K562 (cell line): Measurements from ENCODE around the gene CDC6. TPM values are rescaled to one million over a fixed set of nuclear protein-coding genes. Genes with fewer than 3 reads are reported as not detected.

Source experiments
- ATAC-seq: fragments of 200-7000 bp; cut with Tn5 transposase; 3 replicates; pipeline ENCODE4 v1.9.1; 2020; ENCODE audit warnings: moderate library complexity
- BruUV-seq: library from RNA; stranded (reverse); fragments of 400-500 nt; replicated peaks from 2 replicates; lab custom pipeline; 2021; lab: Mats Ljungman, UMichigan
- CTCF ChIA-PET: fragments of 300-600 bp; formaldehyde crosslinking; extraction: SDS; loops from one replicate; lab custom pipeline; 2021; ENCODE audit warnings: low intra/inter-chr PET ratio; lab: Yijun Ruan, JAX
- POLR2A ChIA-PET: fragments of 300-600, 350-650 bp; sonication (Branson Sonifier 250); formaldehyde crosslinking; extraction: SDS; loops from one replicate; lab custom pipeline; 2021; ENCODE audit warnings: antibody characterized with exemption, inconsistent platforms; lab: Yijun Ruan, JAX
- DNase-seq, 4 experiments: peaks; one replicate each; pipeline versions ENCODE4 v3.0.0 to v3.0.0-alpha.2; 2011 to 2018; ENCODE audit warnings: low spot score in 3 of 4, mixed read lengths in 3 of 4; ENCODE audit errors: extremely low read depth in 1 of 4
- FAIRE-seq: peaks from 2 replicates; lab custom pipeline; 2011; peaks lifted over from hg19 to GRCh38; lab: Jason Lieb, UNC
- H2AFZ ChIP-seq: 2 replicates; pipeline ENCODE4 v1.6.0; 2011; ENCODE audit warnings: low read depth, low read length, control low read depth, inconsistent platforms
- H3K27ac ChIP-seq: fragments of 200-600 bp; 3 replicates; pipeline ENCODE4 v1.8.0; 2011; ENCODE audit warnings: low read depth, mild to moderate bottlenecking, control low read depth, inconsistent platforms, low read length, moderate library complexity, mixed read lengths; ENCODE audit errors: extremely low read depth
- H3K27me3 ChIP-seq, 2 experiments: fragments of 300-600 bp in 1 of 2; 2 replicates in 1 of 2; 3 replicates in 1 of 2; pipeline versions ENCODE4 v1.6.0 to v1.8.0; 2011; ENCODE audit warnings: inconsistent platforms in 2 of 2, low read length in 2 of 2, mild to moderate bottlenecking in 1 of 2, mixed read lengths in 1 of 2, moderate library complexity in 1 of 2; ENCODE audit not compliant: control insufficient read depth in 2 of 2, insufficient read depth in 2 of 2
- H3K36me3 ChIP-seq: fragments of 300-600 bp; 3 replicates; pipeline ENCODE4 v1.8.0; 2011; ENCODE audit warnings: mild to moderate bottlenecking, low read length, inconsistent platforms; ENCODE audit not compliant: control insufficient read depth, insufficient read depth
- H3K4me1 ChIP-seq, 2 experiments: fragments of 200-600 bp in 1 of 2; replicated peaks in 1 of 2; 2 replicates in 1 of 2; 3 replicates in 1 of 2; pipeline versions ENCODE4 v1.5.1 to v1.8.0; 2011; ENCODE audit warnings: inconsistent platforms in 2 of 2, low read length in 2 of 2, mild to moderate bottlenecking in 1 of 2, mixed read lengths in 1 of 2, moderate library complexity in 1 of 2; ENCODE audit not compliant: control insufficient read depth in 2 of 2, insufficient read depth in 2 of 2
- H3K4me2 ChIP-seq: 2 replicates; pipeline ENCODE4 v1.6.1; 2011; ENCODE audit warnings: low read length, control low read depth, inconsistent platforms, mixed read lengths; ENCODE audit not compliant: insufficient read depth
- H3K4me3 ChIP-seq: fragments of 200-600 bp; sonication (generic), shearing (Covaris generic); 2 replicates; pipeline ENCODE4 v1.5.1; 2016; ENCODE audit warnings: control low read depth, inconsistent platforms
- H3K79me2 ChIP-seq: fragments of 200-600 bp; 3 replicates; pipeline ENCODE4 v1.8.0; 2011; ENCODE audit warnings: low read length, inconsistent platforms; ENCODE audit not compliant: control insufficient read depth, insufficient read depth
- H3K9ac ChIP-seq, 2 experiments: 2 replicates each; pipeline versions ENCODE4 v1.6.0 to v1.6.1; 2011; ENCODE audit warnings: low read depth in 2 of 2, low read length in 2 of 2, control low read depth in 1 of 2, inconsistent platforms in 1 of 2, mild to moderate bottlenecking in 1 of 2, mixed read lengths in 1 of 2; ENCODE audit not compliant: insufficient read depth in 1 of 2
- H3K9me1 ChIP-seq: one replicate; pipeline ENCODE4 v1.6.0; 2011; ENCODE audit warnings: inconsistent platforms, mild to moderate bottlenecking, low read length, moderate library complexity; ENCODE audit not compliant: control insufficient read depth, insufficient read depth
- H3K9me3 ChIP-seq: replicated peaks from 2 replicates; pipeline ENCODE4 v1.5.1; 2011; ENCODE audit warnings: low read depth, low read length, inconsistent platforms; ENCODE audit not compliant: control insufficient read depth, insufficient read depth
- H4K20me1 ChIP-seq: replicated peaks from 2 replicates; pipeline ENCODE4 v1.6.1; 2011; ENCODE audit warnings: low read length, inconsistent platforms, mixed read lengths; ENCODE audit not compliant: control insufficient read depth, insufficient read depth
- BCL6 ChIP-seq: fragments of 250-450 bp; sonication (Bioruptor Pico); IDR thresholded peaks from 2 replicates; pipeline ENCODE4 v1.4.0; 2020
- CEBPZ ChIP-seq: fragments of 150-350 bp; IDR thresholded peaks from 2 replicates; pipeline ENCODE4 v1.6.1; 2014; ENCODE audit warnings: low read depth, mild to moderate bottlenecking, low read length, borderline replicate concordance
- ETS2 ChIP-seq: IDR thresholded peaks from 2 replicates; pipeline ENCODE4 v1.6.1; 2016; ENCODE audit warnings: borderline replicate concordance, missing genetic modification characterization, mild to moderate bottlenecking, moderate library complexity, missing compliant biosample characterization; ENCODE audit not compliant: poor library complexity, severe bottlenecking
- HINFP ChIP-seq: fragments of 450-650 bp; conservative IDR thresholded peaks from 2 replicates; pipeline ENCODE4 v1.6.1; 2016; ENCODE audit warnings: missing genetic modification characterization, low read depth, mild to moderate bottlenecking, control low read depth, missing compliant biosample characterization
- NFRKB ChIP-seq: fragments of 450-650 bp; IDR thresholded peaks from 2 replicates; pipeline ENCODE4 v1.6.1; 2016; ENCODE audit warnings: low read depth
- SAFB ChIP-seq: fragments of 200-400 bp; formaldehyde crosslinking; IDR thresholded peaks from 2 replicates; pipeline ENCODE4 v1.6.1; 2017; ENCODE audit warnings: low read depth, low read length, borderline replicate concordance
- SREBF1 ChIP-seq: fragments of 150-350 bp; IDR thresholded peaks from 2 replicates; pipeline ENCODE4 v1.6.1; 2014; ENCODE audit warnings: antibody characterized with exemption, low read depth, low read length, borderline replicate concordance
- SRF ChIP-seq, 2 experiments: fragments of 250-450, 450-650 bp in 1 of 2; sonication (Bioruptor Pico) in 1 of 2; sonication (generic) in 1 of 2; formaldehyde crosslinking; IDR thresholded peaks; 2 replicates each; pipeline versions ENCODE4 v1.5.0 to v1.5.1; 2020 to 2022; ENCODE audit warnings: mild to moderate bottlenecking in 1 of 2, missing genetic modification reagents in 1 of 2
- TCFL5 ChIP-seq: fragments of 250-450 bp; sonication (Bioruptor Pico); conservative IDR thresholded peaks from 2 replicates; pipeline ENCODE4 v1.6.1; 2021; ENCODE audit warnings: mild to moderate bottlenecking, moderate library complexity, matching md5 sums
- TFAM ChIP-seq: fragments of 250-450 bp; sonication (Bioruptor Pico); conservative IDR thresholded peaks from 2 replicates; pipeline ENCODE4 v1.5.0; 2021; ENCODE audit warnings: mild to moderate bottlenecking, moderate library complexity
- VEZF1 ChIP-seq: fragments of 200-800 bp; sonication (Bioruptor generic); IDR thresholded peaks from 2 replicates; pipeline ENCODE4 v1.6.1; 2017; ENCODE audit warnings: missing genetic modification characterization, missing compliant biosample characterization
- ZNF239 ChIP-seq: fragments of 250-450 bp; sonication (Bioruptor Pico); IDR thresholded peaks from 2 replicates; pipeline ENCODE4 v1.4.0; 2020; ENCODE audit warnings: mild to moderate bottlenecking
- WGBS: fragments of 100-300 bp; shearing (Covaris generic); methylation state at CpG from one replicate; pipeline ENCODE4 v1.1.6; 2016; ENCODE audit warnings: low coverage, mixed read lengths; ENCODE audit not compliant: insufficient coverage; ENCODE audit errors: missing lambda C conversion rate; 5-methylcytosine and 5-hydroxymethylcytosine counted together
- in situ Hi-C: fragments of 300-500 bp; cut with MboI; formaldehyde crosslinking; loops from 4 replicates; pipeline ENCODE4 v1.15.0; 2018; ENCODE audit warnings: inconsistent platforms, mixed read lengths
- intact Hi-C: fragments of 100-400 bp; cut with micrococcal nuclease; formaldehyde crosslinking; loops from 2 replicates; pipeline ENCODE4 v1.14.2; 2022
- polyA plus RNA-seq, 8 experiments: library from polyadenylated mRNA; depleted of rRNA in 4 of 8; stranded (reverse) in 5 of 8; unstranded in 3 of 8; fragments of >200 nt; fragmentation: Nextera tagmentation in 2 of 8; fragmentation: Illumina TruSeq in 1 of 8; extraction: Ambion mirVana in 2 of 8; extraction: Trizol in 1 of 8; gene quantifications; 2 replicates each; pipeline versions ENCODE4 v1.2.1 to v1.2.3, GENCODE V29; 2011 to 2014; ENCODE audit warnings: inconsistent platforms in 1 of 8, missing spikeins in 1 of 8
- total RNA-seq, 7 experiments: library from RNA; depleted of rRNA in 6 of 7; stranded (reverse); fragments of >200 nt in 6 of 7; fragmentation: Illumina TruSeq in 2 of 7; extraction: Trizol in 2 of 7; gene quantifications; 2 replicates each; pipeline versions ENCODE4 v1.2.1 to v1.2.3, GENCODE V29; 2011 to 2021; ENCODE audit warnings: low replicate concordance in 1 of 7

CDC6 gene
- total and polyA plus RNA-seq, 9 of the 15 experiments (the other 6 are each of a cell fraction or from before 2014, with no cell fraction given), result 29.6 to 141 (median 106) TPM

GRCh38 chr17:40253565-40253964 is 34.1 kb upstream of the CDC6 start (continued):
- TF ChIP-seq CEBPZ (no peak), SRF (CRISPR knock-in tag; IDR thresholded peaks at IDR 0.05) (no peak)

GRCh38 chr17:40259505-40259904 is 28.2 kb upstream of the CDC6 start:
- no peak overlapping the region for H2AFZ ChIP-seq
- no peaks in the 10 kb centered on the region for H3K9me3 ChIP-seq
- TF ChIP-seq NFRKB (no peak), BCL6 (no peak), TFAM (CRISPR knock-in tag) (no peak), ZNF239 (CRISPR knock-in tag) (no peak), TCFL5 (CRISPR knock-in tag) (no peak), VEZF1 (no peak), SREBF1 (no peak), ETS2 (no peak), SAFB (no peak), HINFP (tag) (no peak)
- ChIA-PET POLR2A (interaction anchor here (1.3 kb wide), 1 partner anchor 12 kb away, joined by 3 read pairs; no protein-coding TSS in a partner anchor), CTCF (no interaction called here)
- in situ Hi-C loops, result no loop called here
- WGBS, result 75% methylated on average over 2 of the region's 2 CpGs
- ATAC-seq, result no peak
- H3K79me2 ChIP-seq, result no peaks in the 10 kb centered on the region
- no peak overlapping the region for H3K4me3 ChIP-seq
- H3K4me1 ChIP-seq, result peaks cover 2 to 3% of the 10 kb centered on the region in 2 experiments; a peak in 3 of 5 replicates
- intact Hi-C loops, result no loop called here
- no peak for DNase-seq
- no peak overlapping the region for H3K27ac ChIP-seq
- H3K9me1 ChIP-seq, result no peaks in the 10 kb centered on the region
- no peaks in the 10 kb centered on the region for H3K27me3 ChIP-seq
- H3K9ac ChIP-seq, result no peak overlapping the region
- H4K20me1 ChIP-seq, result no peaks in the 10 kb centered on the region
- peaks cover 56% of the 10 kb centered on the region; the same call in 2 of the 3 replicates for H3K36me3 ChIP-seq
- no peak overlapping the region for H3K4me2 ChIP-seq
- BruUV-seq, result no TSS peak
- no peak for FAIRE-seq
